SHP77 treated with DMSO at 0.1 percent for 48 hours (cell line): ENCODE measurements around the gene CDS1.
"Not testable (repeated sequence)": the region's sequence is repeated elsewhere in the genome, so short reads cannot be mapped to it uniquely, and the experiment has no call there.

Source experiments
- DNase-seq: peaks from one replicate; lab custom pipeline; 2025; lab: John Stamatoyannopoulos, UW

The CDS1 gene

GRCh38 chr4:84582988-84583875 lies at the start of gene CDS1:
Gene CDS1, plus strand, starts transcription at chr4:84583127. Its CDS starts 275 bp downstream, at chr4:84583402.
- peak; percentile 9 for DNase-seq

- DNase-seq, result no peak
These were observed 47.0 kb upstream of the CDS1 start for GRCh38 chr4:84535901-84536300.

- no peak for DNase-seq
These were observed 37.8 kb upstream of the CDS1 start for GRCh38 chr4:84545093-84545492.

GRCh38 chr4:84547211-84547610 lies 35.7 kb upstream of the CDS1 start:
- no peak for DNase-seq

GRCh38 chr4:84549191-84549590 lies 33.7 kb upstream of the CDS1 start:
- not testable (repeated sequence) for DNase-seq

GRCh38 chr4:84562156-84562555 lies 20.8 kb upstream of the CDS1 start:
- no peak for DNase-seq

GRCh38 chr4:84563002-84563401 lies 19.9 kb upstream of the CDS1 start:
- no peak for DNase-seq

DNA sequence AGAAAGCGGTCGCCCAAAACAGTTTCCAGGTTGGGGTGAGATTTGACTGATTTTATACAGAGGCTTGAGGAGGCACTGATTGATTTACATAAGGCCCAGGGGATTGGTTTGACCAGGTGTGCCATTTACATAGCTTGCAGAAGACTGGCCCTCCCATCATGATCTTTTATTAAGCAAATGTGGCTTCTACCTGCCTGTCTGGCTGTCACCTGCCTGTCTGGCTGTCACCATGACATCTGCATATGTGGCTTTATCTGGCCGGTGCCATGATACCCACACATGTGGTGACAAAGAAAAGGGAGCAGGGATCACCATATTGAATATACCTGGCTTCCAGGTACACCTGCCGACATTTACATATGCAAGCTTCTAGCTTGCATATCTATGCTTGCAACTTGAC lies 17.0 kb upstream of the CDS1 start:
- no peak for DNase-seq

- no peak for DNase-seq
These were observed 14.4 kb upstream of the CDS1 start for GRCh38 chr4:84568496-84568895.

GRCh38 chr4:84569009-84569408 lies 13.9 kb upstream of the CDS1 start:
- DNase-seq, result no peak

DNA sequence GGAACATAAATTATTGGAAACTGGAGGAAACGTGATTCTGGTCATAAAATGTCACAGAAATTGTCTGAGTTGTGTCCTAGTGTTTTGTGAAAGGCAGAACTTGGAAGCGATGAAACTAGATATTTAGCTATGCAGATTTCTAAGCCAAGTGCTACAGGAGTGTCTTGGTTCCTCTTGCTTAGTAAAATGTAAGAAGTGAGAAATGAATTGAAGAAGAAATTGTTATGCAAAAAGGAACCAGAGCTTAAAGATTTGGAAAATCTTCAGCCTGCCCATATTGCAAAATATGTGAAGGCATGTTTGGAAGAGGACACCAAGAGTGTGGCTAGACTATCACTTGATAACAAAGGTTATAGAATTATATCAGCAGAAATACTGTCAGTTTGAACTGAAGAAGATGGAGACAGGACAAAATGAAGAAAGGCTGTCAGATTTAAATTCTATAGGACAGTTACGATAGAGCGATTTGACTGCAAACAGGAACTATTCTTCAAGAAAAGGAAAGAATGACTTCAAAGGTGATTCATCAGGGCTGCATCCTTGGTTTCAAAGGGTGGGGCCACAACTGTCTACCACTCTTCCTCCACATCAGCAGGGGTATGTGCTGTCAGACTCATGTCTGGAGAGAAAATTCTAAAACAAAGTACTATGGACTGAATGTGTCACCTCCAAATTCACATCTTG lies 9.4 kb upstream of the CDS1 start:
- no peak for DNase-seq

GRCh38 chr4:84574069-84574720 lies 8.7 kb upstream of the CDS1 start:
- DNase-seq, result no peak

DNA sequence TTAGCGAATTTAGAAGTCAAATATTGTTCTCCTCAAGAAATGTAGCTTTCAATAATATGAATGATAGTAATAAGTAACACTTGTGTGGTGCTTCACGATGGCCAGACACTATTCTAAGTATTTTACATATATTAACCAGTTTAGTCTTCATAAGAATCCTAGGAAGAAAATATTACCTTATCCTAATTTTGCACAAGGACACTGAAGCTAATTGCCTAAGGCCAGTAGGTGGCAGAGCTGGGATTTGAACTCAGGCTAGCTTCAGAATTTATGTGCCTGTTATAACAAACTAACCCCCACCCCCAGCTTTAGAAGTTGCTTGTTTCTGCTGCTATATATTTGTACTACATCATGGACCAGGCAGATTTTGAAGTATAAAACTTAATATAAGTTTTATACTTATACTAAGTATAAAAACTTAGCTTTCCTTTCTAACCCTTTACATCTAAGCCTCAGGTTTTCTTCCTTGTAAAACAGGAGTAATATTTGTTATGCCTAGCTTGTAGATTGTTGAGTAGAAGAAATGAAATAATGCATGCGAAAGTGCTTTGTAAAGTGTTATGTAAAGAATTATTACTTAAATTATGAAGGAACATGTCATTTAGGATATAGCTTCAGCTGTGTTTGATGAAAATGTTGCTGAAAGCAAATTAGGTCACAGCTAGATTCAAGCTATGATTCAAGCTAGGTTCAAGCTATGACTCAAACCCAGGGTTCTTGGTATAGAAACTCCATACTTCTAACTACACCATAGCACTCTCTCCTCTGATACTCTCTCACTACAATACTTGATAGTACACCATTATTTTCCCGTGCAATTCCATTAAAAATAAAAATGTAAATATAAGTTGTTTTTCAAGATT lies 4.2 kb upstream of the CDS1 start:
- peak; percentile 19 for DNase-seq

- DNase-seq, result no peak
These were observed 3.5 kb upstream of the CDS1 start for GRCh38 chr4:84579403-84579776.

DNA sequence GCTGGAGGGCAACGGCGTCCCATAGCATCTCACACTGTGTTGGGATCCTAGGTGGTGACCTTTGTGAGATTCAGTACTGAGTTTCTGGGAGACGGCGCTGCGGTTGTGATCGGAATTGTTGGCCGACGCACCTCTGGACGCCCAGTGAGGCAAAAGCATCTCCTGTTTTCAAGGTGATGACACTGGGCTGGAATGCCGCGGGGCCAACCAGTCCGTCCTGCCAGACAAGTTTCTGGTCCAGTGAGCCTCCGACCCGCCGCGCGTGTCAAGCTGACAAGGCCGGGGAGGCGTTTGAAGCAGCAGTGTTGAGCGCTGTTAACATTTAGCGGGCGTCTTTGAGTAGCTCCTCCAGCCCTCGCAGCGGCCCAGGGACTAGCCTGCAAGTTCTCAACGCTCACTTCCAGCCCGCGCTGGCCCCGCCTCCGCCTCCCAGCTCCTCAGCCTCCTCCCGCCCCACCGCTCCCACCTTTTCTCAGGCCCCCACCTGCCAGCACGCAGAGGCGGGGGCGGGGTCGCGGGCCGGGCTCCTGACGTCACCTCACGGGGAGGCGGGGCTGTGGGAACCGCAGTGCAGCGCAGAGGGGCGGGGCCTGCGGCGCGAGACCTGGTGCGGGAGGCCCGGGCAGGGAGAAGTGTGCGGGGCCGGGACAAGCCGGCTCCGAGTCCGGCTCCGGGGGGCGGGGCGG lies 482 bp upstream of the CDS1 start:
- DNase-seq, result peak; percentile 51

DNA sequence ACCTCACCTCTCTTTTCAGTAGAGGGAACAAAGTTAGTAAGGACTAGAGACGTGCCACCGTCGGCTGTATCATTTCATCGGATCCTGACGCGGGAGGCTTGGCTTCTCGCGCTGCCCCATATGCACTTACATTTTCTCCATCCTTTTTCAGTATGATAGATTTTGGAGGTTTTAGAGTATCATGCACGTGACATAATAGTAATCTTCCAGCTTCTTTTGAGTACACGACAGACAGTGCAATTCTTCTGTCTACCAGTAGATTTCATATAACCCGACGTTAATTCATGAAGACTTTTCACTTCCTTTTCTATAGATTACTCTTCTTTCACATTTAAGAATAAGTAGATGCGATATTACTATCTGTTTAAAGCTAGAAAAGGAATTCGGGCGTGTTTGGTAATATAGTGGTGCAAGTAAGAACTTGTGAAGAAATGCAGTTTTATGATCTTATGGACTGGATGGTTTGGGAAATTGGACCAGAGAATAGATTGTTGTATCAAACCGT lies 1.0 kb downstream of the CDS1 start:
- no peak for DNase-seq

DNA sequence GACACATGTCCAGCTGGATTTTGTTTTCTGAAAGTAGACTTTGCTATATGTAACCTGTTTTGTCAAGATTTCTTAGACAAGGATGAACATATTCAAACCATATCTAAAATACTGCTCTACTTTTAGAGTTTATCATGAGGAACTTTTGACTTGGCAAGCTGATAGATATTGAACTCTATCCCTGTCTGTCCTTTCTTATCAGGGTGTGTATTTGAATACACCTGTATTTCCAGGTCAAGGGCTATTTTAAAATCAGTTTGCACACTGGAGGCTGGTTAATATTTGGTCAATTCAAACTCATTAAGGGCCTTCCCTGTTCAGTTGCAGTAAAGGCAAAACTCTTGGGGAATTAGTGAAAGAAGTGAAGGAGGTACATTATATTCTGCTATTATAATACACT lies 2.3 kb downstream of the CDS1 start:
- no peak for DNase-seq

DNA sequence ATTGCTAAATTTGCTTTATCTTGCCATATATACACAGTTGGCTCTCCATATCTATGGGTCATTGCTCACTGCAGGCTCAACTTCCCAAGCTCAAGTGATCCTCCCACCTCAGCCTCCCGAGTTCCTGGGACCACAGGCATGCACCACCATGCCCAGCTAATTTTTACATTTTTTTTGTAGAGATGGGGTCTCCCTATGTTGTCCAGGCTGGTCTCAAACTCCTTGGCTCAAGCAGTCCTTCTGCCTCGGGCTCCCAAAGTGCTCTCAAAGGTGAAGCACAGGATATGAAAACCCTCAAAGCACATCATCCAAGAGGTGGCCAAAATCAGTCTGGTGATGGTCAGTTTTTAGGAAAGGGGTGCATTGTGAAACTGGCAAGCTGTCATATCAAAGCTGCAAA lies 11.8 kb downstream of the CDS1 start:
- no peak for DNase-seq

DNA sequence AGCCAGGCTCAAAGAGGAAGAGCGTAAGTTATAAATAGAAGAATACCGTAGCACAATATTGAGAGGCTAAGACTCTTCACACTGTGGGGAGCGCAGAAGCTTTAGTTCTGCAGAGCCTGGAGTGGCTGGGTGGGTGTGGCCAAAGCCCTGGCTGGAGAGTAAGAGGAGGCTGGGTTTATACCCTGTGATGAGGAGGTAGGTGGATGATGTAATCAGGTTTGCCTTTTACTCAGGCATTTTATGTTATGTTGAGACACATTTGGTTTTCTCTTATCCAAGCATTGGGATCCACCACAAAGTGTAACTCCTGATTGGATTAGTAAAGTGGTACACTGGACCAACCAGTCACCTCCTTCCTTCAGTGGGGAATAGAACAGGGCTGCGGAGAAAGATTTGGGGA lies 13.9 kb downstream of the CDS1 start:
- DNase-seq, result no peak

GRCh38 chr4:84597450-84597849 lies 14.5 kb downstream of the CDS1 start:
- DNase-seq, result no peak

DNA sequence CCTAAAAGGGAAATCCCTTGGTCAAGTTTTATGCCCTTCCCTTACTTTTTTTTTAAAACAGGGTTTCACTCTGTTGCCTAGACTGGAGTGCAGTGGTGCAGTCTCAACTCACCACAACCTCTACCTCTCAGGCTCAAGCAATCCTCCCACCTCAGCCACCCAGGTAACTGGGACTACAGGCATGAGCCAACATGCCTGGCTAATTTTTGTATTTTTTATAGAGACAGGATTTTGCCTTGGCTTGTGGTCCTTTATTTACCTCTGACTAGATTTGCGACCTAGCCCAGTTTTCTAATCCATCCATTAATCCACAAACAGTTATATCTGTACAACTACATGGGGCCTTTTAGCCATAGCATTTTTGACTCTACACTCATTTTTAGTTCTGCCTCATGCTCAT lies 23.7 kb downstream of the CDS1 start:
- no peak for DNase-seq
